Esophagus squamous epithelium (tissue), 4 donors: ENCODE data around the gene ZNF496.

Experiments
- CTCF ChIP-seq, 6 experiments: fragments of 450-650 bp in 4 of 6; fragments of 200-600 bp in 2 of 6; sonication (generic) in 2 of 6; IDR thresholded peaks; one replicate each; pipeline ENCODE4 v1.5.1; 2016 to 2019; ENCODE audit warnings: antibody characterized with exemption in 6 of 6, mild to moderate bottlenecking in 4 of 6, moderate library complexity in 4 of 6
- POLR2A ChIP-seq, 4 donors: fragments of 450-650 bp; IDR thresholded peaks; one replicate each; pipeline ENCODE4 v1.6.1; 2017; ENCODE audit warnings: antibody characterized with exemption in 4 of 4, mild to moderate bottlenecking in 4 of 4, moderate library complexity in 3 of 4

DNA sequence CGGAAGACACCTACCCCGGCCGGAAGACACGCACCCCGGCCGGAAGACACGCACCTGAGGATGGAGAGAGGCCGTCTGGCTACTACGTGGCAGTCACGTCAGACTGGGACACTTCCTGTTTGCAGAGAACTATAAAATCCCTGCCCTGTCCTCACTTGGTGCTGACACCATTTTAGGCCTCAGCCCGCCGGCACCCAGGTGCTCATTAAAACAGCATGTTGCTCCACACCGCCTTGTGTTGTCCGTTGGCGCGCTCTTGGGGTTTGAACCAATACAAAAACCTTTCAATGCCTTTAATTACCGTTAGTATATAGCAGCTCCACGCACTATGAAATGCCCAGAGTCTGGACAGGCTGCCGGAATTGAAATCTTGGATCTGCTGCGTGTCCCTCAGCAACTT lies 41.1 kb downstream of the ZNF496 start:
- TF ChIP-seq CTCF (IDR thresholded peaks at IDR 0.05) (no peak), POLR2A (IDR thresholded peaks at IDR 0.05) (no peak)
